ENCODE measurements around the gene CDK5RAP1.

Gene CDK5RAP1

DNA sequence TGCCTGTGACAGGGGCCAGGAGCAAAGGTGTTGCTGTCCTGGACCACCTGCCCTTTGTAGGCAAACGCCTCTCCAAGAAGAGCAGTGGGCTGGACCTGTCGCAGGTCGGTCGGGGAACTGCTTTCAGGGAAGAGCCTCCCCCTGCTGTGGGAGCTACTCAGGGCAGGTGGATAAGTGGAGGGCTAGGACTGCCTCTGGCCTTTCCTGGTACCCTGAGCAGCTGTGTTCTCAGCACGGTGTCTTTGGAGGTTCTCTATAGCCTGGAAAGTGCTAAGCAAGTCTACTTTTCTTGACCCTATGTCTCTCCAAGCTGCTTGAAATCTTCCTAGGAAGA lies 83.3 kb downstream of the CDK5RAP1 start:
- no peak for TF ChIP-seq POLR2A (IDR thresholded peaks at IDR 0.05; ENCODE audit: low read depth, low read length)
- no peak for DNase-seq (ENCODE audit: insufficient read length, low spot score)
- no peak for FAIRE-seq

DNA sequence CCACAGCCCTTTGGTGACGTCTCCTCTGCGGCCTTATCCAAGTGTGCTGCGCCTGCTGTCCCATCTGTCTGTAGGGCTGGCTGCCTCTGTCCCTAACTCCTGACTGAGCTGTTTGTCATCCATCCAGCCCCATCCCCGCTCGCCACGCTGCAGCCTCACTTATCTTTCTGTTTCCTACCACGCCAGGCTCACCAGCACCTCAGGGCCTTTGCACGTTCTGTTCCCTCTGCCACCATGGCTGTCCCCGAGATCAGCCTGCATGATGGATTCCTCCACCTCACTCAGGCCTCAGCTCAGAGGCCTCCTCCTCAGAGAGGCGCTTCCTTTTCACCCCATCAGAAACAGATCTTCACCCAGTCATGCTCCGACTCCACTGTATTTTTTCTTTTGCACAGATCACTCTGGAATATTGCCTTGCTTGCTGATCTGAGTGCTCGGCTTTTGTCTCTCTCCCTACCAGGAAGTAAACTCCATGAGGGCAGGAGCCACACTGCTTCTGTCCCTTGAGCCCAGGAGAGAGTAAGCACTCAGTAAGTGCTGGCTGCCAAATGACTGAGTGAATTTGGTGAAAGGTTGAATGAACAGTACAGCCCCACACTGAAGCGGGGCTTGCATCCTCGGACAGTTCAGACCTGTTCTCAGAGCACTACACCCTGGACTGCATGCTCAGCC lies 83.8 kb downstream of the CDK5RAP1 start:
- DNase-seq (ENCODE audit: insufficient read length, low spot score) (no peak), FAIRE-seq (no peak)

GRCh38 chr20:33316958-33317357 lies 84.4 kb downstream of the CDK5RAP1 start:
- FAIRE-seq (no peak), DNase-seq (ENCODE audit: insufficient read length, low spot score) (no peak)
- TF ChIP-seq POLR2A (IDR thresholded peaks at IDR 0.05; ENCODE audit: low read depth, low read length), result no peak

More for the DNA sequence above, 83.8 kb downstream of the CDK5RAP1 start:
- no peak for TF ChIP-seq POLR2A (IDR thresholded peaks at IDR 0.05; ENCODE audit: low read depth, low read length)

DNA sequence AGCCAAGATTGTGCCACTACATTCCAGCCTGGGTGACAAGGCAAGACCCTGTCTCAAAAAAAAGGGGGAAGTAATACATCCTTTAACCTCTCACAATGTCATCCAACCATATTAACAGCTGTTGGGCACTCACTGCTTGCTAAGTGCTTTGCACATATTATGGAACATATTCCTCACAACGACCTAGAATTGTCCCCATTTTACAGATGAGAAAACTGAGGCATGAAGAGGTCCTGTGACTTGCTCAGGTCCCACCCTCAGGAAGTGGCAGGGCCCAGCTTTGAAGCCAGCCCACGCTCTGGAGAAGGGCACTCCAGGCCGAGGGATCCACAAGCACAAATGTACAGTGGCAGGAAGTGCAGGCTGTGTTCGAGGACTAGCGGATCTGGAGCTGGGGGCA lies 85.0 kb downstream of the CDK5RAP1 start:
- no peak for TF ChIP-seq POLR2A (IDR thresholded peaks at IDR 0.05; ENCODE audit: low read depth, low read length)
- DNase-seq (ENCODE audit: insufficient read length, low spot score), result no peak
- FAIRE-seq, result no peak

DNA sequence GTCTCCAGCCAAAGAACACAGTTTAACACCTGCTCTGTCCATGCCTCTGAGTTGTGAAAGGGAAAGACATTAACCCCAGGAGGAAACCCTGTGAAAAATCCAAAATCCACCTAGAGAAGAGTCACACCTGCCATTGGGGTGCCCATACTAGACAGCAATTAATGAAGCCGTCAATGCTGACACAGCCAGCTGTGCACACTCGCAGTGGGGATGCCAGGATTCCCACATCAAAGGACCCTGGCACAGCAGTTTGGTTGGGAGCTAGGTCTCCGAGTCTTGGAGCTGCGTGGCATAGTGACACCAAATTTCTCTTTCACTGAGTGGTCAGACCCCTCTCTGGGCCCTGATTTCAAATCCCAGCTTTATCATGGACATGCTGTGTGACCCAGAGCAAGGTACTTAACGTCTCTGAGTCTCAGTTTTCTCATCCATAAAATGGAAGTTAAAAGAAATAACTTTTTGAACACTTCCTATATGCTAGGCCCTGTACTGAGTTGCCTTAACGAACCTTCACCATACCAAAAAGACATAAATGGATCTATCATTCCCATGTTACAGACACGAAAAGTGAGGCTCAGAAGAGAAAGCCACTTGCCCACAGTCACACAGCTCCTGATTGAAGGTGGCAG lies 87.5 kb downstream of the CDK5RAP1 start:
- FAIRE-seq, result no peak
- TF ChIP-seq POLR2A (IDR thresholded peaks at IDR 0.05; ENCODE audit: low read depth, low read length), result no peak
- DNase-seq (ENCODE audit: insufficient read length, low spot score), result no peak

GRCh38 chr20:33312583-33312982 lies 88.7 kb downstream of the CDK5RAP1 start:
- no peak for DNase-seq (ENCODE audit: insufficient read length, low spot score)
- no peak for TF ChIP-seq POLR2A (IDR thresholded peaks at IDR 0.05; ENCODE audit: low read depth, low read length)
- no peak for FAIRE-seq

- no peak for DNase-seq (ENCODE audit: insufficient read length, low spot score)
- FAIRE-seq, result no peak
- no peak for TF ChIP-seq POLR2A (IDR thresholded peaks at IDR 0.05; ENCODE audit: low read depth, low read length)
Measured at GRCh38 chr20:33311996-33312395, 89.3 kb downstream of the CDK5RAP1 start.

- no peak for TF ChIP-seq POLR2A (IDR thresholded peaks at IDR 0.05; ENCODE audit: low read depth, low read length)
- FAIRE-seq (no peak), DNase-seq (ENCODE audit: insufficient read length, low spot score) (no peak)
Measured at GRCh38 chr20:33311011-33311410, 90.3 kb downstream of the CDK5RAP1 start.

GRCh38 chr20:33310327-33310899 lies 90.9 kb downstream of the CDK5RAP1 start:
- FAIRE-seq (no peak), DNase-seq (ENCODE audit: insufficient read length, low spot score) (no peak)
- no peak for TF ChIP-seq POLR2A (IDR thresholded peaks at IDR 0.05; ENCODE audit: low read depth, low read length)

- no peak for DNase-seq (ENCODE audit: insufficient read length, low spot score)
- no peak for FAIRE-seq
- TF ChIP-seq POLR2A (IDR thresholded peaks at IDR 0.05; ENCODE audit: low read depth, low read length), result no peak
Measured at GRCh38 chr20:33309631-33310030, 91.7 kb downstream of the CDK5RAP1 start.
